GM12874 (cell line): ENCODE results near the gene CGB2.

Experiments used
- CTCF ChIP-seq: IDR thresholded peaks from 2 replicates; pipeline ENCODE4 v1.5.1; 2011; ENCODE audit warnings: low read depth, mild to moderate bottlenecking, control low read depth, low read length, moderate library complexity; ENCODE audit not compliant: insufficient read depth

The CGB2 gene

GRCh38 chr19:49010453-49010852 lies 21.2 kb upstream of the CGB2 start:
- no peak for TF ChIP-seq CTCF

GRCh38 chr19:49011194-49011593 lies 20.5 kb upstream of the CGB2 start:
- TF ChIP-seq CTCF = no peak

- no peak for TF ChIP-seq CTCF
Measured at GRCh38 chr19:49014123-49014869, 17.4 kb upstream of the CGB2 start.

- TF ChIP-seq CTCF = no peak
Measured at GRCh38 chr19:49014870-49015255, 16.8 kb upstream of the CGB2 start.

- TF ChIP-seq CTCF = no peak
Measured at GRCh38 chr19:49016067-49016839, 15.4 kb upstream of the CGB2 start.

- no peak for TF ChIP-seq CTCF
Measured at GRCh38 chr19:49017041-49017665, 14.5 kb upstream of the CGB2 start, which contains the start of gene LHB. Gene LHB (minus strand): TSS chr19:49017091. CDS start chr19:49017081, 10 bp downstream.

GRCh38 chr19:49017666-49018351 lies 13.9 kb upstream of the CGB2 start:
- peak; percentile 84 for TF ChIP-seq CTCF
